CD4-positive, alpha-beta T cell treated with Interleukin-17A for 1 hour (primary cell): Measurements from ENCODE around the gene FBLN2.
"Not testable (repeated sequence)": the region's sequence is repeated elsewhere in the genome, so short reads cannot be mapped to it uniquely, and the experiment has no call there.

ENCODE experiments used
- DNase-seq: peaks from one replicate; pipeline ENCODE4 v3.0.0-alpha.2; 2020

The FBLN2 gene

GRCh38 chr3:13550791-13551360, 2.0 kb downstream of the FBLN2 start:
- no peak for DNase-seq

DNA sequence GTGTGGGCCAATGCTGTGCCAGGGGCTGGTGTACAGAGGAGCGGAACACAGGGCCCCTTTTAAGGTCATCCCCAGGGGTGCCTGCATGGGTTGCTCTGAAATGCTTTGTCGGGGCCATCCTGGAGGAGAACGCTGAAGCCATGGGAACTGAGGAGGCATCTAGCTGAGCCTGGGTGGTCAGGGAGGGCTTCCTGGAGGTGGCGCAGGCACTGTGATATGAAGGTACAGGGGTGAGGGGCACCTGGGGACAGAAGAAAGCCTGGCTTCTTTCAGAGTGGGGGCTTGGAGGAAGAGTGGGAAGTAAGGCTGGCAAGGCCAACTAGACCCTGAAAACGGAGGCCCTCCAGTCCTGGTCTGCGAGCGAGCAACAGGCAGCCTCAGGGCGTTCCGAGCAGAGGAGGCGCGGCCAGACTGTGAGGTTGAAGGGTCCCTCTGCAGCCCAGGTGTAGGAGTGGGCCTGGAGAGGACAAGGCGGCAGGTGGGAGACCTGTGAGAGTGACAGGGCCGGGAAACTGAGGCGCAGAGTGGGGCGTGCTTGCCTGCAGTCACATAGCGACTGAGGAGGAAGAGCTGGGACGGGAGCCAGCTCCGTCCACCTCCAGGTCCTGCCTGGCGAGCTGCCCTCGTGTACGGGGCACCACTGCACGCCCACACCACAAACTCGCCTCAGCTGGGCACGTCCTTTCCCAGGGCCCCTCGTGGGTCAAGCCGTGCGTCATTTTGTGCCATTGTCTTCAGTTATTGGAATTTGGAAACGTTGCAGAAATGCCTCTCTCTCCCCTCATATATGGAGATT, 4.1 kb downstream of the FBLN2 start:
- no peak for DNase-seq

DNA sequence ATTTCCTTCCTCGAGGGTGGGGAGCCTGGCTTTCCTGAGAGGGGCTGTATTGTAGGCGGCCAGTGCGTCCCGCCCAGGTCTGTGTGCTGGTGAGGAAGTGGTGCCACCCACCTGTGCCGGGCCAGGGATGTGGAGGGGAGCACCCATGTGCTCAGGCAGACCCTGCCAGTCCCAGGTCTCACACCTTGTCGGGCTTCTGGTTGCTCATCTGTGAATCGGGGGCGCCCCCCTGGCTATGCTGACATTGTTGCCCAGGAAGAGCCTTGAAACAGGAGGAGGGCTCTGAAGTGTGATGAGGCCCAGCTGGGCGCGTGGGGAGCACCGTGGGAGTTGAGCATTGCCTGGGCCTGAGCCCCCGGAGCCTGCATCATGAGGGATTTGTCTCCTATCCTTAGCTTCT, 4.8 kb downstream of the FBLN2 start:
- DNase-seq, result no peak

- no peak for DNase-seq
Observed at GRCh38 chr3:13555753-13556152, 6.8 kb downstream of the FBLN2 start.

DNA sequence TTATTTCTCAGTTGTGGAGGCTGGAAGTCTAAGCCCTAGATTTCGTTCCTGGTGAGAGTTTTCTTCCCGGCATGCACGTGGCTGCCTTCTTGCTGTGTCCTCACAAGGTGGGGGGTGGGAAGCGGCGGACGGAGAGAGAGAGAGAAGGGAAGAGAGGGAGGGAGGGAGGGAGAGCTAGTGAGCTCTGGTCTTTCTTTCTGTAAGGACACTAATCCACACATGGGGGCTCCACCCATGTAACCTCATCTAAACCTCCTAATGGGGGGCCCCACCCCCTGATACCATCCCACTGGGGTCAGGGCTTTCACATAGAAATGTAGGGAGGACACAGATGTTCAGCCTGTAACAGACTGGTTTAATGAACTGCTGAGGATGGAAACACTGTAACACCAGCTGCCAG, 7.3 kb downstream of the FBLN2 start:
- no peak for DNase-seq

- DNase-seq, result no peak
Observed at GRCh38 chr3:13556917-13557316, 8.0 kb downstream of the FBLN2 start.

- DNase-seq, result no peak
Observed at GRCh38 chr3:13557417-13557816, 8.5 kb downstream of the FBLN2 start.

DNA sequence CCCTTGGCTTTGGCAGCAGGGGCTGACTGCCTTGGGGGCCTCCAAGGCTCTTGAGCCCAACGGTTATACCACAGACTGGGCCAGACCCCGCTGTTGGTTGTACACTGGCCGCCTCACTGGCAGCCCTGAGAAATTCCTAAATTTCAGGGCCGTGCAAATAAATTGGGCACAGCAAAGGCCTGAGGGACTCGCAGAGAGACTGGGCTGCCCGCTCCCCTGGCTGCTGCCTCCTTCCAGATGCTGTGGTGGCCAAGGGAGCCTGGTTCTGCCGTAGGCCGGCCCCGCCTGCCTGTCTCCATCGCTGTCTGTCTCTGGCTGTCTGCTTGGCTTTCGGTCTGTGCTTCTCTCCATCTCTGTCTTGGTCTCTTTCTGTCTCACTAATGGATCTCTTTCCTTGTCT, 9.0 kb downstream of the FBLN2 start:
- no peak for DNase-seq

DNA sequence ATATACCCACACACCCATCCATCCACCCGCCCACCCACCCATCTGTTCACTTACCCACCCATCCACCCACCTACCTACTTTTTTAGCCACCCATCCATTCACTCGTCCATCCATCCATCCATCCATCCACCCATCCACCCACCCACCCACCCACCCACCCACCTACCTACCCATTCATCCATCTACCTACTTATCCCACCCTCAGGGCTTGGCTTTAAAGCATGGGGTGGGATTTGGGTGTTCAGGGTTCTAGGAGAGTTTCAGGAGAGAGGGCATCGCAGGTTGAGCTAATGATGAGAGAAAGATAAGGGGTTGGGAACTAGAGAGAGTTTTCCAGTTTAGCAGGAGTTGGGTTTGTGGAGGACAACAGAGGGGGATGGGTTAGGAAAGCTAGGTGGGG, 9.7 kb downstream of the FBLN2 start:
- no peak for DNase-seq

- no peak for DNase-seq
Observed at GRCh38 chr3:13559764-13560525, 11.0 kb downstream of the FBLN2 start.

- DNase-seq, result no peak
Observed at GRCh38 chr3:13561376-13561775, 12.5 kb downstream of the FBLN2 start.

- no peak for DNase-seq
Observed at GRCh38 chr3:13561967-13562366, 13.0 kb downstream of the FBLN2 start.

GRCh38 chr3:13562421-13562820, 13.5 kb downstream of the FBLN2 start:
- DNase-seq, result not testable (repeated sequence)

- DNase-seq, result no peak
Observed at GRCh38 chr3:13563321-13563720, 14.4 kb downstream of the FBLN2 start.

GRCh38 chr3:13563911-13564310, 15.0 kb downstream of the FBLN2 start:
- no peak for DNase-seq

DNA sequence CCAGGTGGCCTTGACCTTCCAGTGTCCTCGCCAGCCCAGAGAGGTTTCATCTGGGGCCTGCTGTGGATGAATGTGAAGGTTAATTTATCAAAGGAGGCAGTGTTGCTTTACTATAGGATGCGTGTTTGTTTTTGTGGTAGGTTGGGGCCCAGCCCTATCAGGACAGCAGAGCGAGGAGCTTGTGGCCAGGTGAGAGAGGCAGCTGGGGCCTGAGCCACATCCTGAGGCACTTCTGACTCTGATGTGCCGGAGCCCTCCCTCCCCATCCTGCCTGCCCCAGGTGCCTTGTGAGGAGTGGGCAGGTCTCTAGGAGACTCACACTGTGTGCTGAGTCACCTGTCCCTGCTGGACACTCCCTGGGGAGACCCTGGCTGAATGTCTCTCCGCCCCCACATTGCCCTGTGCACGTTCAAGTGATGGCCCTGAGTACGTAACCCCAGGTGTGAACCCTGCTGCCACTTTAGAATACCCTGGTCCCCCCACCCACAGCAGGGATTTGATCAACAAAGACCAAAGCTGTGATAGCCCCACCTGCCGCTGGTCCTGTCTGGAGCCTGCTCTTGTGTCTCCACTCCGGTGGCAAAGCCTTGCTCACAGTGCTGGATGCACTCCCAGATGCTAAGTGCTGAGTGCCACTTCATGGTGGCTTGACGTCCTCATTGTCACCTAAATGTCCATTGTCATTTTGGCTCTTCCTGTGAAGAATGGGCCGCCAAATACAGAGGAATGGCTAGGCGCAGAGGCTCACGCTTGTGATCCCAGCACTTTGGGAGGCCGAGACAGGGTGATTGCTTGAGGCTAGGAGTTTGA, 16.0 kb downstream of the FBLN2 start:
- DNase-seq, result no peak

GRCh38 chr3:13565581-13566452, 16.9 kb downstream of the FBLN2 start:
- no peak for DNase-seq

DNA sequence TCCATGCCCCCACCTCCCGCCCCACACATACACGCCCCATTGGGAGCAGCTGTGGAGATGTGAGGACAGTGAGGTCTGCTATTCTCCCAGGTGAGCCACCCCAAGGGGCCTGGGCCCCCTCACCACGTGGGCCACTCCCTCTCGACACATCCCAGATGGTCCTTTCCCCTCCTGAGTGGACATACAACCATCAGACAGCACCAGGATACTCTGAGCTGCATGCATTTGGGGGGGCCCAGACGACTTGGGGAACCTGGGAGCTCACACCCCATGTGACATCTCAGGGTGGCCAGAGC, 17.5 kb downstream of the FBLN2 start:
- DNase-seq, result no peak

DNA sequence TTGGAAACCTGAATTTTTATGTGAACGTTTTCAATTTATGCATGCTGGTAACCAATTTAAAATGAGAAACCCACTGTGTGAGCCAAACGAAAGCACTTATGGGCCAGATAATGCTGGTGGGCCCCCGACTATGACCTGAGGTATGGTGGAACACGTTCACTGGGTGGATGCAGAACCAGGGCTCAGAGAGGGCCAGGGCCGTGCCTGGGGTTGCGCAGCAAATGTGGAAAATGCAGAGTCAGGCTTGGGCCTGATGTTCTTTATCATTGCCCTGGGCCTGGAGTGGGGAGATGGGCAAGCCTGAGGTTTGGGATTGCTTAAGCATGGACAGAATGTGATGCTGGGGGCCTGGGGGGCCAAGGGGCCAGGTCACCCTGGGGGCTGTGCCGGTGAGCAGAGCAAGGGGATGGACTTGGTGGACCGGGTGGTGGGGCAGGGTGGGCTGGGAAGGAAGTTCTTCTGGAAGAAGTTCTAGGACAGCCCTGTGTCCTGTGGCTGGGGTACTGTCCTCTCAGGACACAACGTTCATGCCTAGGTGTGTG, 17.9 kb downstream of the FBLN2 start:
- no peak for DNase-seq

GRCh38 chr3:13567684-13568514, 19.0 kb downstream of the FBLN2 start:
- no peak for DNase-seq

- DNase-seq, result no peak
Observed at GRCh38 chr3:13568515-13569028, 19.6 kb downstream of the FBLN2 start.
